ENCODE measurements around the gene ZNF219.

ZNF219 gene

GRCh38 chr14:21092273-21093011 is 6.0 kb downstream of the ZNF219 start:
- H4K91ac ChIP-seq (ENCODE audit: low read length): peak overlapping the region; percentile 29
- H3K18ac ChIP-seq (ENCODE audit: low read depth in 1 of 2, low read length in 2 of 2): no peak overlapping the region
- DNase-seq: peak; percentile 68
- H3K36me3 ChIP-seq (ENCODE audit: control insufficient read depth in 1 of 2, insufficient read depth in 2 of 2, low read depth in 1 of 2, low read length in 2 of 2): peaks cover 40 to 54% of the 10 kb centered on the region in 2 experiments
- H3K4me2 ChIP-seq (ENCODE audit: low read length, poor library complexity, severe bottlenecking): no peak overlapping the region
- peak overlapping the region; percentile 24 for H4K8ac ChIP-seq (ENCODE audit: low read length)
- no peak overlapping the region for H2BK5ac ChIP-seq (ENCODE audit: low read depth, low read length, poor library complexity, severe bottlenecking)
- no peak overlapping the region for H2BK15ac ChIP-seq (ENCODE audit: low read depth, poor library complexity, severe bottlenecking)
- H3K4me1 ChIP-seq (ENCODE audit: control insufficient read depth, insufficient read depth, low read depth, low read length): peaks cover 24% of the 10 kb centered on the region
- no peaks in the 10 kb centered on the region for H3K27me3 ChIP-seq (ENCODE audit: control insufficient read depth in 1 of 2, insufficient read depth in 1 of 2, low read length in 2 of 2)
- no peak overlapping the region for H3K27ac ChIP-seq (ENCODE audit: low read length, poor library complexity, severe bottlenecking)
- no peak overlapping the region for H2BK120ac ChIP-seq (ENCODE audit: low read depth, low read length)
- H2AK5ac ChIP-seq (ENCODE audit: low read length, severe bottlenecking): peak overlapping the region; percentile 36
- H3K23ac ChIP-seq (ENCODE audit: low read length in 2 of 2): no peak overlapping the region
- no peak overlapping the region for H3K4me3 ChIP-seq (ENCODE audit: insufficient read depth in 1 of 2, low read depth in 1 of 2, low read length in 2 of 2)
- WGBS: 51% methylated on average over 59 of the region's 59 CpGs
- no peak overlapping the region for H3K14ac ChIP-seq (ENCODE audit: low read length in 2 of 2)
- no peak overlapping the region for H2AFZ ChIP-seq (ENCODE audit: low read depth, low read length)
- H2BK12ac ChIP-seq (ENCODE audit: low read length in 2 of 2): no peak overlapping the region
- no peaks in the 10 kb centered on the region for H3K9me3 ChIP-seq (ENCODE audit: control insufficient read depth, low read length)
- no peak overlapping the region for H3K4ac ChIP-seq (ENCODE audit: low read depth in 1 of 2, low read length in 2 of 2)
- peaks cover 21% of the 10 kb centered on the region for H3K79me1 ChIP-seq (replicated peaks; ENCODE audit: low read length, poor library complexity, severe bottlenecking)
- no peak overlapping the region for H3K9ac ChIP-seq (ENCODE audit: low read length)

- Histone ChIP-seq H3K79me1 (replicated peaks; ENCODE audit: low read length, poor library complexity, severe bottlenecking) (peaks cover 21% of the 10 kb centered on the region), H2AK5ac (ENCODE audit: low read length, severe bottlenecking) (peak overlapping the region; percentile 39), H3K27me3 (ENCODE audit: control insufficient read depth in 1 of 2, insufficient read depth in 1 of 2, low read length in 2 of 2) (no peaks in the 10 kb centered on the region), H2BK15ac (ENCODE audit: low read depth, poor library complexity, severe bottlenecking) (no peak overlapping the region), H3K18ac (ENCODE audit: low read depth in 1 of 2, low read length in 2 of 2) (no peak overlapping the region), H3K4ac (ENCODE audit: low read depth in 1 of 2, low read length in 2 of 2) (no peak overlapping the region), H3K9ac (ENCODE audit: low read length) (no peak overlapping the region), H3K4me2 (ENCODE audit: low read length, poor library complexity, severe bottlenecking) (no peak overlapping the region), H3K14ac (ENCODE audit: low read length in 2 of 2) (no peak overlapping the region), H4K8ac (ENCODE audit: low read length) (no peak overlapping the region), H2BK12ac (ENCODE audit: low read length in 2 of 2) (peak overlapping the region in 1 of 2 experiments; percentile 38), H3K23ac (ENCODE audit: low read length in 2 of 2) (no peak overlapping the region), H3K9me3 (ENCODE audit: control insufficient read depth, low read length) (no peaks in the 10 kb centered on the region), H3K4me3 (ENCODE audit: insufficient read depth in 1 of 2, low read depth in 1 of 2, low read length in 2 of 2) (no peak overlapping the region), H2BK120ac (ENCODE audit: low read depth, low read length) (no peak overlapping the region), H3K27ac (ENCODE audit: low read length, poor library complexity, severe bottlenecking) (no peak overlapping the region), H4K91ac (ENCODE audit: low read length) (peak overlapping the region; percentile 28), H2BK5ac (ENCODE audit: low read depth, low read length, poor library complexity, severe bottlenecking) (no peak overlapping the region), H3K36me3 (ENCODE audit: control insufficient read depth in 1 of 2, insufficient read depth in 2 of 2, low read depth in 1 of 2, low read length in 2 of 2) (peaks cover 42 to 59% of the 10 kb centered on the region in 2 experiments), H2AFZ (ENCODE audit: low read depth, low read length) (no peak overlapping the region), H3K4me1 (ENCODE audit: control insufficient read depth, insufficient read depth, low read depth, low read length) (peaks cover 29% of the 10 kb centered on the region)
- DNase-seq: no peak
- WGBS: 96% methylated on average over 42 of the region's 42 CpGs
These were observed 6.6 kb downstream of the ZNF219 start for GRCh38 chr14:21091821-21092272.

- Histone ChIP-seq H2AFZ (ENCODE audit: low read depth, low read length) (no peak overlapping the region), H3K14ac (ENCODE audit: low read length in 2 of 2) (no peak overlapping the region), H3K4me2 (ENCODE audit: low read length, poor library complexity, severe bottlenecking) (no peak overlapping the region), H3K27ac (ENCODE audit: low read length, poor library complexity, severe bottlenecking) (no peak overlapping the region), H2BK12ac (ENCODE audit: low read length in 2 of 2) (no peak overlapping the region), H3K79me1 (replicated peaks; ENCODE audit: low read length, poor library complexity, severe bottlenecking) (peaks cover 21% of the 10 kb centered on the region), H3K9me3 (ENCODE audit: control insufficient read depth, low read length) (no peaks in the 10 kb centered on the region), H3K4me3 (ENCODE audit: insufficient read depth in 1 of 2, low read depth in 1 of 2, low read length in 2 of 2) (no peak overlapping the region), H3K18ac (ENCODE audit: low read depth in 1 of 2, low read length in 2 of 2) (no peak overlapping the region), H4K91ac (ENCODE audit: low read length) (no peak overlapping the region), H2BK5ac (ENCODE audit: low read depth, low read length, poor library complexity, severe bottlenecking) (no peak overlapping the region), H3K4ac (ENCODE audit: low read depth in 1 of 2, low read length in 2 of 2) (no peak overlapping the region), H2AK5ac (ENCODE audit: low read length, severe bottlenecking) (no peak overlapping the region), H2BK120ac (ENCODE audit: low read depth, low read length) (no peak overlapping the region), H3K4me1 (ENCODE audit: control insufficient read depth, insufficient read depth, low read depth, low read length) (peaks cover 30% of the 10 kb centered on the region), H3K36me3 (ENCODE audit: control insufficient read depth in 1 of 2, insufficient read depth in 2 of 2, low read depth in 1 of 2, low read length in 2 of 2) (peaks cover 49 to 64% of the 10 kb centered on the region in 2 experiments), H3K23ac (ENCODE audit: low read length in 2 of 2) (no peak overlapping the region), H3K27me3 (ENCODE audit: control insufficient read depth in 1 of 2, insufficient read depth in 1 of 2, low read length in 2 of 2) (no peaks in the 10 kb centered on the region), H2BK15ac (ENCODE audit: low read depth, poor library complexity, severe bottlenecking) (no peak overlapping the region), H4K8ac (ENCODE audit: low read length) (no peak overlapping the region), H3K9ac (ENCODE audit: low read length) (no peak overlapping the region)
- 94% methylated on average over 36 of the region's 45 CpGs for WGBS
- DNase-seq: no peak
These were observed 7.4 kb downstream of the ZNF219 start for GRCh38 chr14:21090940-21091663.

- Histone ChIP-seq H3K14ac (ENCODE audit: low read length in 2 of 2) (no peak overlapping the region), H3K4me2 (ENCODE audit: low read length, poor library complexity, severe bottlenecking) (no peak overlapping the region), H3K9ac (ENCODE audit: low read length) (no peak overlapping the region), H3K4me3 (ENCODE audit: insufficient read depth in 1 of 2, low read depth in 1 of 2, low read length in 2 of 2) (no peak overlapping the region), H3K36me3 (ENCODE audit: control insufficient read depth in 1 of 2, insufficient read depth in 2 of 2, low read depth in 1 of 2, low read length in 2 of 2) (peaks cover 56 to 71% of the 10 kb centered on the region in 2 experiments), H3K18ac (ENCODE audit: low read depth in 1 of 2, low read length in 2 of 2) (no peak overlapping the region), H3K23ac (ENCODE audit: low read length in 2 of 2) (no peak overlapping the region), H2AK5ac (ENCODE audit: low read length, severe bottlenecking) (no peak overlapping the region), H4K8ac (ENCODE audit: low read length) (no peak overlapping the region), H2BK5ac (ENCODE audit: low read depth, low read length, poor library complexity, severe bottlenecking) (no peak overlapping the region), H3K4ac (ENCODE audit: low read depth in 1 of 2, low read length in 2 of 2) (no peak overlapping the region), H2BK120ac (ENCODE audit: low read depth, low read length) (no peak overlapping the region), H3K27me3 (ENCODE audit: control insufficient read depth in 1 of 2, insufficient read depth in 1 of 2, low read length in 2 of 2) (no peaks in the 10 kb centered on the region), H3K9me3 (ENCODE audit: control insufficient read depth, low read length) (no peaks in the 10 kb centered on the region), H2BK15ac (ENCODE audit: low read depth, poor library complexity, severe bottlenecking) (no peak overlapping the region), H4K91ac (ENCODE audit: low read length) (no peak overlapping the region), H3K79me1 (replicated peaks; ENCODE audit: low read length, poor library complexity, severe bottlenecking) (peaks cover 21% of the 10 kb centered on the region), H3K4me1 (ENCODE audit: control insufficient read depth, insufficient read depth, low read depth, low read length) (peaks cover 33% of the 10 kb centered on the region), H3K27ac (ENCODE audit: low read length, poor library complexity, severe bottlenecking) (no peak overlapping the region), H2BK12ac (ENCODE audit: low read length in 2 of 2) (no peak overlapping the region), H2AFZ (ENCODE audit: low read depth, low read length) (no peak overlapping the region)
- WGBS: 94% methylated on average over 45 of the region's 45 CpGs
- no peak for DNase-seq
These were observed 8.1 kb downstream of the ZNF219 start for GRCh38 chr14:21090194-21090939.
